GM12891 (cell line): ENCODE data around the gene KCNMA1.

Experiments
- PAX5 ChIP-seq: IDR thresholded peaks from 2 replicates; pipeline ENCODE4 v1.6.1; 2011; ENCODE audit warnings: low read length, moderate library complexity, mild to moderate bottlenecking; ENCODE audit not compliant: insufficient read depth, severe bottlenecking
- POLR2A ChIP-seq: IDR thresholded peaks from 2 replicates; pipeline ENCODE4 v1.6.1; 2011; ENCODE audit warnings: low read depth, low read length, control low read depth
- POLR2AphosphoS5 ChIP-seq: IDR thresholded peaks from 2 replicates; pipeline ENCODE4 v1.6.1; 2011; ENCODE audit warnings: low read depth, low read length, control low read depth
- POU2F2 ChIP-seq: IDR thresholded peaks from 2 replicates; pipeline ENCODE4 v1.6.1; 2011; ENCODE audit warnings: low read depth, mild to moderate bottlenecking, control low read depth, low read length, moderate library complexity

DNA sequence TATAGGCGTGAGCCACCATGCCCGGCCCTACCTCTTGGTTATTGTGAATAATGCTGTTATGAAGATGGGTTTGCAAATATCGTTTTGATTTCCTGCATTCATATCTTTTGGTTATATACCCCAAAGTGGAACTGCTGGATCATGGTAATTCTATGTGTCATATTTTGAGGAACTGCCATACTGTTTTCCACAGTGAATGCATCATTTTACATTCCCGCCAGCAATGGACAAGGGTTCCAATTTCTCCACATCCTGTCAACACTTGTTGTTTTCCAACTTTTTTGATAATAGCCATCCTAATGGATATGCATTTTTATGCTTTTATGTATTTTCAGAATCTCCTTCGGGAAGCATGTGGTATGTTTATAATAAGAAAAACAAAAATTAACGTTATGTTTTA lies 128.2 kb downstream of the KCNMA1 start:
- TF ChIP-seq POLR2AphosphoS5 (no peak), POLR2A (no peak), PAX5 (no peak), POU2F2 (no peak)
